BE2C (cell line): Measurements from ENCODE around the gene NUP188.

Source experiments
- DNase-seq: peaks from one replicate; pipeline ENCODE4 v3.0.0-alpha.2; 2020
- H3K27me3 ChIP-seq: fragments of 250-450 bp; sonication (Bioruptor Pico); 2 replicates; pipeline ENCODE4 v1.5.1; 2020; ENCODE audit warnings: mild to moderate bottlenecking
- H3K36me3 ChIP-seq: fragments of 250-450 bp; sonication (Bioruptor Pico); 2 replicates; pipeline ENCODE4 v1.5.1; 2020; ENCODE audit warnings: mild to moderate bottlenecking
- H3K4me1 ChIP-seq: fragments of 250-450 bp; sonication (Bioruptor Pico); 2 replicates; pipeline ENCODE4 v1.5.1; 2020
- H3K4me3 ChIP-seq: 2 replicates; pipeline ENCODE4 v1.5.1; 2011; ENCODE audit warnings: low read depth, low read length
- H3K9me3 ChIP-seq: fragments of 250-450 bp; sonication (Bioruptor Pico); 2 replicates; pipeline ENCODE4 v1.5.1; 2020
- CTCF ChIP-seq: IDR thresholded peaks from 2 replicates; pipeline ENCODE4 v1.5.1; 2012; ENCODE audit warnings: mild to moderate bottlenecking, low read depth, low read length

Gene NUP188

DNA sequence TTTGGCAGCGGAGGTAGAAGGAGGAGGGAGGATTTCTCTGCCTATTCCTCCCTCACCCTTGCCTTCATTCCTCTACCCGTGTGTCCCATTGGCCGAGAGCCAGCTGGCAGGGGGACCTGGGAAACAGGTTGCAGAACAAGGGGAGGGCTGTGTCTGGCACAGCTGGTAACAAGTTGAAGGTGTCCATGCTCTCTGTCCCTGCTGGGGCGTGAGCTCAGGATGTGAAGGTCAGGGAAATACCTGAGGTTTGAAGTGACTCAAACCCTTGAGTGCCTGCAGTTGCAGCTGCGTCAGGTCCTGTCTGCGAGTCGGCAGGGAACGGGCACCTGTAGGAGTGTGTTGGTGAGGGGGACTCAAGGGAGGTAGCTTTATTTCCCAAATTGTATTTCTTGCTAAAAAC, 105.1 kb downstream of the NUP188 start:
- no peaks in the 10 kb centered on the region for H3K27me3 ChIP-seq
- no peak for DNase-seq
- H3K9me3 ChIP-seq = no peaks in the 10 kb centered on the region
- peaks cover 8% of the 10 kb centered on the region for H3K36me3 ChIP-seq
- no peak for TF ChIP-seq CTCF
- no peak overlapping the region for H3K4me3 ChIP-seq
- no peaks in the 10 kb centered on the region for H3K4me1 ChIP-seq

GRCh38 chr9:129053020-129053419, 105.5 kb downstream of the NUP188 start:
- DNase-seq = no peak
- Histone ChIP-seq H3K9me3 (no peaks in the 10 kb centered on the region), H3K36me3 (peaks cover 8% of the 10 kb centered on the region), H3K4me3 (no peak overlapping the region), H3K4me1 (no peaks in the 10 kb centered on the region), H3K27me3 (no peaks in the 10 kb centered on the region)
- TF ChIP-seq CTCF = no peak

GRCh38 chr9:129054163-129054851, 106.8 kb downstream of the NUP188 start:
- no peak for DNase-seq
- Histone ChIP-seq H3K9me3 (no peaks in the 10 kb centered on the region), H3K27me3 (no peaks in the 10 kb centered on the region), H3K36me3 (peaks cover 8% of the 10 kb centered on the region; the same call in 1 of the 2 replicates), H3K4me3 (no peak overlapping the region), H3K4me1 (no peaks in the 10 kb centered on the region)
- TF ChIP-seq CTCF = no peak
